Esophagus squamous epithelium (tissue), 5 donors: ENCODE measurements around the gene DTX3L. TPM values are rescaled to one million over a fixed set of nuclear protein-coding genes. Genes with fewer than 3 reads are reported as not detected.

Experiments
- DNase-seq: peaks from one replicate; lab custom pipeline; 2025; lab: John Stamatoyannopoulos, UW
- H3K27ac ChIP-seq, 4 donors: fragments of 200-600 bp; sonication (generic); one replicate each; pipeline ENCODE4 v1.5.1; 2016 to 2019; ENCODE audit warnings: mild to moderate bottlenecking in 1 of 4
- H3K27me3 ChIP-seq, 4 donors: fragments of 200-600 bp; sonication (generic); 1 replicate in 3 of 4; 2 replicates in 1 of 4; pipeline versions ENCODE4 v1.5.1 to v1.6.0; 2017 to 2021; ENCODE audit warnings: antibody characterized with exemption in 1 of 4
- H3K36me3 ChIP-seq, 3 donors: fragments of 200-600 bp; sonication (generic); one replicate each; pipeline ENCODE4 v1.5.1; 2016 to 2019
- H3K4me1 ChIP-seq, 3 donors: fragments of 200-600 bp; sonication (generic); one replicate each; pipeline ENCODE4 v1.5.1; 2017 to 2019
- H3K4me3 ChIP-seq, 4 donors: fragments of 200-600 bp; sonication (generic); 1 replicate in 3 of 4; 2 replicates in 1 of 4; pipeline ENCODE4 v1.5.1; 2016 to 2019; ENCODE audit warnings: mild to moderate bottlenecking in 2 of 4, moderate library complexity in 1 of 4
- H3K9me3 ChIP-seq, 3 donors: fragments of 200-600 bp; sonication (generic); one replicate each; pipeline ENCODE4 v1.5.1; 2016 to 2019
- CTCF ChIP-seq, 6 experiments: fragments of 450-650 bp in 4 of 6; fragments of 200-600 bp in 2 of 6; sonication (generic) in 2 of 6; IDR thresholded peaks; one replicate each; pipeline ENCODE4 v1.5.1; 2016 to 2019; ENCODE audit warnings: antibody characterized with exemption in 6 of 6, mild to moderate bottlenecking in 4 of 6, moderate library complexity in 4 of 6
- POLR2A ChIP-seq, 4 donors: fragments of 450-650 bp; IDR thresholded peaks; one replicate each; pipeline ENCODE4 v1.6.1; 2017; ENCODE audit warnings: antibody characterized with exemption in 4 of 4, mild to moderate bottlenecking in 4 of 4, moderate library complexity in 3 of 4
- WGBS, 2 donors: methylation state at CpG; one replicate each; pipeline ENCODE4 v1.1.5; 2018; 5-methylcytosine and 5-hydroxymethylcytosine counted together
- intact Hi-C: fragments of 100-400 bp; cut with DNase I; formaldehyde crosslinking; loops from one replicate; pipeline ENCODE4 v1.15.0; 2022
- total RNA-seq, 4 donors: library from RNA; depleted of rRNA; stranded (reverse); fragments of >200 nt; gene quantifications; one replicate each; pipeline ENCODE4 v1.1.0, GENCODE V29; 2016
- donor health status: DM: yes; HTN: yes; CAD: no.

Gene DTX3L
- total RNA-seq, 4 donors from 2014 or later: 17.8 to 25.8 (median 19.9) TPM

GRCh38 chr3:122586773-122587485, 22.8 kb downstream of the DTX3L start:
- TF ChIP-seq POLR2A (IDR thresholded peaks at IDR 0.05) (no peak), CTCF (IDR thresholded peaks at IDR 0.05) (no peak)
- no peak overlapping the region for H3K27ac ChIP-seq
- DNase-seq: no peak
- intact Hi-C loops: no loop called here
- no peaks in the 10 kb centered on the region for H3K27me3 ChIP-seq
- H3K36me3 ChIP-seq: no peaks in the 10 kb centered on the region
- no peaks in the 10 kb centered on the region for H3K4me1 ChIP-seq
- peaks cover 0 to 13% (median 7%) of the 10 kb centered on the region in 3 donors for H3K9me3 ChIP-seq
- H3K4me3 ChIP-seq: no peak overlapping the region

- WGBS, 2 donors: 94 to 100% methylated on average over 1 to 2 of the region's 2 CpGs
- no peaks in the 10 kb centered on the region for H3K4me1 ChIP-seq
- no peaks in the 10 kb centered on the region for H3K27me3 ChIP-seq
- H3K4me3 ChIP-seq: no peak overlapping the region
- H3K27ac ChIP-seq: no peak overlapping the region
- peaks cover 0 to 7% (median under 1%) of the 10 kb centered on the region in 3 donors for H3K9me3 ChIP-seq
- TF ChIP-seq POLR2A (IDR thresholded peaks at IDR 0.05): no peak
- TF ChIP-seq CTCF (IDR thresholded peaks at IDR 0.05): no peak
- intact Hi-C loops: no loop called here
- no peaks in the 10 kb centered on the region for H3K36me3 ChIP-seq
- no peak for DNase-seq
These were observed 23.4 kb downstream of the DTX3L start for GRCh38 chr3:122587572-122587971.

- 56 to 57% methylated on average over 5 of the region's 5 CpGs for WGBS, 2 donors
- no peaks in the 10 kb centered on the region for H3K4me1 ChIP-seq
- H3K36me3 ChIP-seq: no peaks in the 10 kb centered on the region
- H3K4me3 ChIP-seq: no peak overlapping the region
- H3K27ac ChIP-seq: no peak overlapping the region
- DNase-seq: no peak
- H3K27me3 ChIP-seq: no peaks in the 10 kb centered on the region
- H3K9me3 ChIP-seq: no peaks in the 10 kb centered on the region
- TF ChIP-seq POLR2A (IDR thresholded peaks at IDR 0.05) (no peak), CTCF (IDR thresholded peaks at IDR 0.05) (no peak)
- intact Hi-C loops: no loop called here
These were observed 25.2 kb downstream of the DTX3L start for GRCh38 chr3:122589297-122589696.

- no peak for DNase-seq
- Histone ChIP-seq H3K27ac (no peak overlapping the region), H3K36me3 (no peaks in the 10 kb centered on the region), H3K27me3 (no peaks in the 10 kb centered on the region), H3K4me3 (no peak overlapping the region), H3K4me1 (no peaks in the 10 kb centered on the region), H3K9me3 (no peaks in the 10 kb centered on the region)
- TF ChIP-seq POLR2A (IDR thresholded peaks at IDR 0.05) (no peak), CTCF (IDR thresholded peaks at IDR 0.05) (no peak)
- WGBS, 2 donors: 89 to 96% methylated on average over 2 of the region's 2 CpGs
- intact Hi-C loops: no loop called here
These were observed 26.5 kb downstream of the DTX3L start for GRCh38 chr3:122590610-122591009.

GRCh38 chr3:122594025-122594424, 29.9 kb downstream of the DTX3L start:
- intact Hi-C loops: no loop called here
- TF ChIP-seq POLR2A (IDR thresholded peaks at IDR 0.05) (no peak), CTCF (IDR thresholded peaks at IDR 0.05) (no peak)
- H3K4me1 ChIP-seq: no peaks in the 10 kb centered on the region
- no peaks in the 10 kb centered on the region for H3K9me3 ChIP-seq
- H3K4me3 ChIP-seq: no peak overlapping the region
- no peak for DNase-seq
- H3K36me3 ChIP-seq: no peaks in the 10 kb centered on the region
- H3K27me3 ChIP-seq: no peaks in the 10 kb centered on the region
- H3K27ac ChIP-seq: no peak overlapping the region
